ENCODE measurements around the gene KDM4C.

GRCh38 chr9:7174884-7175283 is 417.1 kb downstream of the KDM4C start:
- TF ChIP-seq CTCF (IDR thresholded peaks at IDR 0.05; ENCODE audit: low read length), result peak; percentile 31; the same call in 1 of the 2 replicates
- TF ChIP-seq EZH2 (IDR thresholded peaks at IDR 0.05; ENCODE audit: borderline replicate concordance, low read length), result no peak
